GM12801 (cell line): ENCODE results near the gene CUL7.

Experiments used
- CTCF ChIP-seq: IDR thresholded peaks from one replicate; pipeline ENCODE4 v1.5.1; 2011; ENCODE audit warnings: control low read depth; ENCODE audit not compliant: insufficient read length; ENCODE audit errors: extremely low read depth

The CUL7 gene

GRCh38 chr6:43052842-43053544 is 658 bp downstream of the CUL7 start:
- no peak for TF ChIP-seq CTCF

- no peak for TF ChIP-seq CTCF
These were observed 1.3 kb downstream of the CUL7 start for GRCh38 chr6:43052225-43052841.

GRCh38 chr6:43050981-43051380 is 2.7 kb downstream of the CUL7 start:
- no peak for TF ChIP-seq CTCF

- no peak for TF ChIP-seq CTCF
These were observed 5.7 kb downstream of the CUL7 start for GRCh38 chr6:43047998-43048397.

- no peak for TF ChIP-seq CTCF
These were observed 8.2 kb downstream of the CUL7 start for GRCh38 chr6:43045371-43045930.

GRCh38 chr6:43043310-43043709 is 10.3 kb downstream of the CUL7 start:
- TF ChIP-seq CTCF: no peak

GRCh38 chr6:43040542-43041257 is 13.0 kb downstream of the CUL7 start:
- TF ChIP-seq CTCF: no peak
